ENCODE data around the gene SRRM1. TPM values are rescaled to one million over a fixed set of nuclear protein-coding genes. Genes with fewer than 3 reads are reported as not detected.
A peak's percentile ranks its signal among the peaks of the same experiment; 100 is the strongest.
"Not testable (repeated sequence)": the region's sequence is repeated elsewhere in the genome, so short reads cannot be mapped to it uniquely, and the experiment has no call there.

SRRM1 gene
- total and polyA plus RNA-seq, 2 donors, result 63.8 to 87.3 TPM

DNA sequence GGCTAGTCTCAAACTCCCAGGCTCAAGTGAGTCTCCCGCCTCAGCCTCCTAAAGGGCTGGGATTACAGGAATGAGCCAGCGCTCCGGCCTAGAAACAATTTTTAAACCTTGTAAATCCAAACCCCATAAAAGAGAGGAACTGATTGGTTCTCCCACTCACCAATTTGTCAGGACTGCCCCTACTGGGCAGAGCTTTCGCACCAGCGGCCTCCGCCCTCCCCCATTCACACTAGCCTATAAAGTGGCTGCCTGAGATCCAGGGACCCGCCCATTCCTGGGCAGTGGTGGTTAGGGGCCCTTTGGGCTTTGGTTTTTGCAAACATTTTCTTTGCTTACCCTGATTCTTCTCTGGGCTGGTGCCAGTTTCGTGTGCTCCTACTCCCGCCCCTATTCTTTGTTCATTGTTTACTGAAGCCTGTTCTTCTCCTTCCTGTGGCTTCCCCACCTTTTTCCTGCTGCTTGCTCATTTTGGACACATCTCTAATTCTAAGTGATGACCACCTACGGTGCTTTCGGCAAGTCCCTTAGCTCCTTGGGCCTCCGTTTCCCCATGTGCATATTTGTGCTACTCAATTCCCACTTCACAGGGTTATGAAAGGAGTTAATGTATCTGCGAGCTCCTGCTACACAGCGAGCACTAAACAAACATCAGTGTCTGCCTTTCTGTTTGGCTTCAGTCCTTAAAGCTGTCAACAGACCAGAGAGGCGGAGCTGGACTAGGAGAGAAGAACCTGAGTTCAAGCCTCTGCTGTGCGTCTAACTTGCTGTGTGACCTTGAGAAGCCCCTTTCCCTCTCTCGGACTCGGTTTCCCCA lies 62.4 kb downstream of the SRRM1 start:
- peak overlapping the region; percentile 25 for H3K27ac ChIP-seq (ENCODE audit: low read depth)
- H3K4me3 ChIP-seq (ENCODE audit: low read depth, low read length), result no peak overlapping the region
- WGBS, result 25% methylated on average over 18 of the region's 18 CpGs
- peak; percentile 84 for DNase-seq (ENCODE audit: extremely low spot score)
- no peaks in the 10 kb centered on the region for H3K36me3 ChIP-seq (ENCODE audit: insufficient read depth)
- H3K4me1 ChIP-seq (ENCODE audit: insufficient read depth), result no peaks in the 10 kb centered on the region

- not testable (repeated sequence) for DNase-seq (ENCODE audit: extremely low spot score); H3K4me1 ChIP-seq (ENCODE audit: insufficient read depth); H3K27ac ChIP-seq (ENCODE audit: low read depth); H3K36me3 ChIP-seq (ENCODE audit: insufficient read depth); H3K4me3 ChIP-seq (ENCODE audit: low read depth, low read length)
- WGBS, result 96% methylated on average over 9 of the region's 9 CpGs
These were observed 62.9 kb downstream of the SRRM1 start for GRCh38 chr1:24706074-24706389.

DNA sequence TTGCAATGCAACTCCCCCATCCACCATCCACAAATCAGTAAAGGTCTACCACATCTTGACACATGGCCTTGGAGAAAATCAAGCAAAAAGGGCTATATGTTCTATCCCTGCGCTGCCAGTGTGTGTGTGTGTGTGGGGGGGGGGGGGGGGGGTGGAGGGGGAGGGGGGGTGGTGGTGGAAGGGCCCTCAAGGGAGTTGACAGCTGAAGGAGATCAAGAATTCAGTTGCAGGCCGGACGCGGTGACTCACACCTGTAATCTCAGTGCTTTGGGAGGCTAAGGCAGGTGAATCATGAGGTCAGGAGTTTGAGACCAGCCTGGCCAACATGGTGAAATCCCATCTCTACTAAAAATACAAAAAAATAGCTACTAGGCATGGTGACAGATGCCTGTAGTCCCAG lies 64.6 kb downstream of the SRRM1 start:
- H3K4me1 ChIP-seq (ENCODE audit: insufficient read depth), result no peaks in the 10 kb centered on the region
- H3K36me3 ChIP-seq (ENCODE audit: insufficient read depth), result no peaks in the 10 kb centered on the region
- H3K4me3 ChIP-seq (ENCODE audit: low read depth, low read length), result no peak overlapping the region
- WGBS, result 84% methylated on average over 4 of the region's 4 CpGs
- DNase-seq (ENCODE audit: extremely low spot score), result no peak
- no peak overlapping the region for H3K27ac ChIP-seq (ENCODE audit: low read depth)

- no peak for DNase-seq (ENCODE audit: extremely low spot score)
- Histone ChIP-seq H3K4me3 (ENCODE audit: low read depth, low read length) (no peak overlapping the region), H3K27ac (ENCODE audit: low read depth) (no peak overlapping the region), H3K4me1 (ENCODE audit: insufficient read depth) (no peaks in the 10 kb centered on the region), H3K36me3 (ENCODE audit: insufficient read depth) (no peaks in the 10 kb centered on the region)
- 88% methylated on average over 4 of the region's 4 CpGs for WGBS
These were observed 65.8 kb downstream of the SRRM1 start for GRCh38 chr1:24708938-24709337.

DNA sequence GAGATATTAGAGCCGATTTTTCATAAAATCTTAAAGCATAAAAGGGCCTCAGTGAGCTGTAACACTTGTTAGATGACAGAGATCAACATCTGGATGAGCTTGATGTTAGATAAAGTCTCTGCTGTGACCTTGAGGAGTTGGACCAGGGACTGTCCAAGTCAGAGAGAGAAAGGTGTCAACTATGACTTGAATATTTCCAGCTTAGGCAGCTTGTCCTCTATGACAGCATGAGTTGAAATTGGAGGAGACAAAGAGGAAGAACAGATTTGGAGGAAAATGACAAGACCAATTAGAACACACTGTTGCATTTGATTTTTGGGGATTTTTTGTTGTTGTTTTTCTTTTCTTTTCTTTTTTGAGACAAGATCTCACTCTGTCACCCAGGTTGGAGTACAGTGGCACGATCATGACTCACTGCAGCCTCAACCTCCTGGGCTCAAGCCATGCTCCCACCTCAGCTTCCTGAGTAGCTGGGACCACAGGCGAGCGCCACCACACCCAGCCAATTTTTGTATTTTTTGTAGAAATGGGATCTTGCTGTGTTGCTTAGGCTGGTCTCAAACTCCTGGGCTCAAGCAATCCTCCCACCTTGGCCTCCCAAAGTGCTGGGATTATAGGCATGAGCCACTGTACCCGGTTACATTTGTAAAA lies 66.8 kb downstream of the SRRM1 start:
- H3K36me3 ChIP-seq (ENCODE audit: insufficient read depth), result no peaks in the 10 kb centered on the region
- no peaks in the 10 kb centered on the region for H3K4me1 ChIP-seq (ENCODE audit: insufficient read depth)
- no peak overlapping the region for H3K4me3 ChIP-seq (ENCODE audit: low read depth, low read length)
- DNase-seq (ENCODE audit: extremely low spot score), result no peak
- WGBS, result 80% methylated on average over 5 of the region's 5 CpGs
- H3K27ac ChIP-seq (ENCODE audit: low read depth), result no peak overlapping the region

- Histone ChIP-seq H3K4me3 (ENCODE audit: low read depth, low read length) (no peak overlapping the region), H3K36me3 (ENCODE audit: insufficient read depth) (no peaks in the 10 kb centered on the region), H3K27ac (ENCODE audit: low read depth) (no peak overlapping the region), H3K4me1 (ENCODE audit: insufficient read depth) (no peaks in the 10 kb centered on the region)
- WGBS, result 98% methylated on average over 4 of the region's 4 CpGs
- DNase-seq (ENCODE audit: extremely low spot score), result no peak
These were observed 68.2 kb downstream of the SRRM1 start for GRCh38 chr1:24711329-24711728.

DNA sequence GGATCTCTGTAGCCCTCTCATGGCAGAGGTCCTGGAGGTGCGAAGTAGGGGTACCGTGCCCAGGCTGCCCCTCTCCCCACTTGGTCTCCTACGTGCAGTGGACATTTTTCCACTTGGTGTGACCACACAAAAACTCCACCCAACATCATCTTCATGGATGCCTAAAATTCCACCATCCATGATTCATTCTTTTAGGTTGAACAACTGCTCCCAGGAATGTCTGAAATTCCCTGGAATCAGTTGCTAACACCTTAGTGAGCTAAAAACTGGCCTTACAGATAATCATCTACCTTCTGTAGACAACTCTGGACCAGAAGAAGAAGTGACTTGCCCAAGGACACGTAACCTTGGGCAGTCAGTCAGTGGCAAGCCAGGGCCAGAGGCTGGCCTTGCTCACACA lies 70.1 kb downstream of the SRRM1 start:
- Histone ChIP-seq H3K27ac (ENCODE audit: low read depth) (no peak overlapping the region), H3K36me3 (ENCODE audit: insufficient read depth) (no peaks in the 10 kb centered on the region), H3K4me1 (ENCODE audit: insufficient read depth) (no peaks in the 10 kb centered on the region), H3K4me3 (ENCODE audit: low read depth, low read length) (no peak overlapping the region)
- no peak for DNase-seq (ENCODE audit: extremely low spot score)
- WGBS, result 90% methylated on average over 4 of the region's 4 CpGs

DNA sequence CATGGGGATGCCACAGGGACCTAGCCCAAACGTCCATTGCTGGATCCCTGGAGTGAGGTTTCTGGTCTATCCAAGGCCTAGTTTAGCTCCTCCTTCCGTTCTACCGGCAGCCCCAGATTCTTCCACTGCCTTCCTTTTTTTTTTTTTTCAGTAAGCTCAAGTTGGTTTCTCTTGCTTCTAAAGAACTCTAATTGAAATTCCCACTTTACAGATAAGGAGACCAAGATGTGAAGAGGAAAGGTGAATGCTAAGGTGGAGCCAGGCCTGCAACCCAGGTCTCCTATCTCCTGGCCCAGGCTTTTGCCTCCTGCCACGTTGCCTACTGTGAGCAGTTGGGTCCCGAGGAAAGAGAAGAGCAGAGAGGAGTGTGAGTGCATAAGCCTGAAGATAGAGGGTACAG lies 70.6 kb downstream of the SRRM1 start:
- WGBS, result 82% methylated on average over 5 of the region's 5 CpGs
- H3K27ac ChIP-seq (ENCODE audit: low read depth), result no peak overlapping the region
- no peak overlapping the region for H3K4me3 ChIP-seq (ENCODE audit: low read depth, low read length)
- DNase-seq (ENCODE audit: extremely low spot score), result no peak
- H3K4me1 ChIP-seq (ENCODE audit: insufficient read depth), result no peaks in the 10 kb centered on the region
- no peaks in the 10 kb centered on the region for H3K36me3 ChIP-seq (ENCODE audit: insufficient read depth)

- WGBS, result 88% methylated on average over 8 of the region's 8 CpGs
- Histone ChIP-seq H3K36me3 (ENCODE audit: insufficient read depth) (no peaks in the 10 kb centered on the region), H3K4me3 (ENCODE audit: low read depth, low read length) (no peak overlapping the region), H3K27ac (ENCODE audit: low read depth) (no peak overlapping the region), H3K4me1 (ENCODE audit: insufficient read depth) (no peaks in the 10 kb centered on the region)
- DNase-seq (ENCODE audit: extremely low spot score), result no peak
These were observed 71.9 kb downstream of the SRRM1 start for GRCh38 chr1:24714859-24715520.

DNA sequence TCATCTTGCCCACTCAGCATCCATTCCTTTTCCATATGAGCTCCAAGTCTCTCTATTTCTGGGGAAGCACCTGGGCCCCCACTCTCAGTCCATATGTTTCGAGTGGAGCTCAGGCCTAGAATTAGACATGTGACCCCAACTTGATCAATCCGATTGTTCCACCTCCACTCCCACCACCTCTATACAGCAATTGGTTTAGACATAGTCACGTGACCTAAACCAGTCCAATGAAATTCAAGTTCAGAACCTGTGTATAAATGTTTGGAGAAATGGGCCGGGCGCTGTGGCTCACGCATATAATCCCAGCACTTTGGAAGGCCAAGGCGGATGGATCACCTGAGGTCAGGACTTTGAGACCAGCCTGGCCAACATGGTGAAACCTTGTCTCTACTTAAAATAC lies 72.6 kb downstream of the SRRM1 start:
- WGBS, result 98% methylated on average over 7 of the region's 7 CpGs

GRCh38 chr1:24717887-24718650 lies 75.0 kb downstream of the SRRM1 start:
- Histone ChIP-seq H3K36me3 (ENCODE audit: insufficient read depth) (no peaks in the 10 kb centered on the region), H3K4me1 (ENCODE audit: insufficient read depth) (no peaks in the 10 kb centered on the region), H3K27ac (ENCODE audit: low read depth) (no peak overlapping the region), H3K4me3 (ENCODE audit: low read depth, low read length) (no peak overlapping the region)
- 93% methylated on average over 8 of the region's 8 CpGs for WGBS
- no peak for DNase-seq (ENCODE audit: extremely low spot score)

More for the DNA sequence above, 72.6 kb downstream of the SRRM1 start:
- Histone ChIP-seq H3K36me3 (ENCODE audit: insufficient read depth) (no peaks in the 10 kb centered on the region), H3K4me1 (ENCODE audit: insufficient read depth) (no peaks in the 10 kb centered on the region), H3K27ac (ENCODE audit: low read depth) (no peak overlapping the region), H3K4me3 (ENCODE audit: low read depth, low read length) (no peak overlapping the region)
- DNase-seq (ENCODE audit: extremely low spot score), result no peak

DNA sequence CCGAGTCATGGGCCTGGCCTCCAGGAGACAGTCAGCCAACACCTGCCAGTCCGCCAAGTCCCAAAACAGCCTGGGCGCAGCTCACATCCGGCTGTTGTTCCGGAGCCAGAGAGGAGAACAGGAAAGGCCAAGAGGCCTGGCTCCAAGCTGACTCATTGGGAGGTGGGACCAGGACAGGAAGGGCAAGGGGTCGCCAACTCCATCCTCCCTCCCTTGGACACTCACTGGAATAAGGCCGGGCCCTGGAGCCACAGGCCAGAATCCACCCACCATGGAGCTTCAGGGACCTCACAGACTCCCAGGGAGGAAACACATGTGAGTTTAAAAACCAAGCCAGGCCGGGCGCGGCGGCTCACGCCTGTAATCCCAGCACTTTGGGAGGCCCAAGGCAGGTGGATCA lies 77.0 kb downstream of the SRRM1 start:
- no peak for DNase-seq (ENCODE audit: extremely low spot score)
- Histone ChIP-seq H3K36me3 (ENCODE audit: insufficient read depth) (no peaks in the 10 kb centered on the region), H3K4me3 (ENCODE audit: low read depth, low read length) (no peak overlapping the region), H3K27ac (ENCODE audit: low read depth) (no peak overlapping the region), H3K4me1 (ENCODE audit: insufficient read depth) (no peaks in the 10 kb centered on the region)
- 54% methylated on average over 12 of the region's 12 CpGs for WGBS

- H3K36me3 ChIP-seq (ENCODE audit: insufficient read depth), result no peaks in the 10 kb centered on the region
- no peak for DNase-seq (ENCODE audit: extremely low spot score)
- 90% methylated on average over 30 of the region's 31 CpGs for WGBS
- H3K27ac ChIP-seq (ENCODE audit: low read depth), result no peak overlapping the region
- H3K4me3 ChIP-seq (ENCODE audit: low read depth, low read length), result no peak overlapping the region
- H3K4me1 ChIP-seq (ENCODE audit: insufficient read depth), result no peaks in the 10 kb centered on the region
These were observed 78.4 kb downstream of the SRRM1 start for GRCh38 chr1:24721533-24721932.
